ENCODE results near the gene SDK2. TPM values are rescaled to one million over a fixed set of nuclear protein-coding genes. Genes with fewer than 3 reads are reported as not detected.

The SDK2 gene
- total and polyA plus RNA-seq, 9 of the 15 experiments (the other 6 are each of a cell fraction or from before 2014, with no cell fraction given): 0.04 TPM; not detected in 8

DNA sequence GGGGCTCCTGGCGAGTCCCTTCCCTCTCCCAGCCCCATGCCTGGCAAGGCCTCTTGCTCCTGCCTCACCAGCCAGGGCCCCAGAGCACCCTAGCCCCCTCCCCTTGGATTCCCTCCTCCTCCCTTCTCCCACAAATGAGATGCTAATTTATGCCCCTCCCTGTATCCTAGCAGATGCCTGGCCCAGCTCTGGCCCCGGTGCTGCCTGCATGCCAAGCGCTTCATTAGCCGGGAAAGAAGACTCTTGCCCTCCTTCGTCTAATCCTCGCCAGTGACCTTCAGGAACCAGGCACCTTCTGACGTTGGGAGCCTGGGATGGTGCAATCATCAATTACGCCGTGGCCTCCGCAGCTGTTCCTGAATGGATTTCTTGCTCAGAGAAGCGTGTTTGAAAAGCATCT lies 127.8 kb downstream of the SDK2 start:
- in situ Hi-C loops (cut with MboI): no loop called here
- peaks cover 0 to 54% of the 10 kb centered on the region in 2 experiments; a peak in 2 of 5 replicates for H3K27me3 ChIP-seq (ENCODE audit: control insufficient read depth in 2 of 2, insufficient read depth in 2 of 2, low read length in 2 of 2)
- no peak overlapping the region for H3K9ac ChIP-seq (ENCODE audit: insufficient read depth in 1 of 2, low read depth in 2 of 2, low read length in 2 of 2)
- H3K4me3 ChIP-seq: no peak overlapping the region
- CTCF ChIA-PET (ENCODE audit: low intra/inter-chr PET ratio): no interaction called here
- no peaks in the 10 kb centered on the region for H4K20me1 ChIP-seq (replicated peaks; ENCODE audit: control insufficient read depth, insufficient read depth, low read length)
- H3K27ac ChIP-seq (ENCODE audit: extremely low read depth, low read depth, low read length): no peak overlapping the region
- POLR2A ChIA-PET: no interaction called here
- intact Hi-C loops (cut with micrococcal nuclease): no loop called here
- no peaks in the 10 kb centered on the region for H3K36me3 ChIP-seq (ENCODE audit: control insufficient read depth, insufficient read depth, low read length)
- ATAC-seq (no peak), FAIRE-seq (no peak), DNase-seq (ENCODE audit: extremely low read depth in 1 of 4, low spot score in 3 of 4) (no peak)
- 0% methylated on average over 10 of the region's 11 CpGs for WGBS (ENCODE audit: insufficient coverage, low coverage, missing lambda C conversion rate)
- H3K9me1 ChIP-seq (ENCODE audit: control insufficient read depth, insufficient read depth, low read length): no peaks in the 10 kb centered on the region
- no peaks in the 10 kb centered on the region for H3K79me2 ChIP-seq (ENCODE audit: control insufficient read depth, insufficient read depth, low read length)
- H3K9me3 ChIP-seq (replicated peaks; ENCODE audit: control insufficient read depth, insufficient read depth, low read depth, low read length): no peaks in the 10 kb centered on the region
- H3K4me1 ChIP-seq (replicated peaks in 1 of 2; ENCODE audit: control insufficient read depth in 2 of 2, insufficient read depth in 2 of 2, low read length in 2 of 2): no peaks in the 10 kb centered on the region
- no peak overlapping the region for H3K4me2 ChIP-seq (ENCODE audit: insufficient read depth, low read length)
- BruUV-seq (replicated peaks): no TSS peak
- no peak overlapping the region for H2AFZ ChIP-seq (ENCODE audit: low read depth, low read length)
- TF ChIP-seq CHCHD3 (CRISPR knock-in tag; IDR thresholded peaks at IDR 0.05): no peak
- no peak for TF ChIP-seq ZNF57 (CRISPR knock-in tag; IDR thresholded peaks at IDR 0.05)
- TF ChIP-seq, protein P1, sequence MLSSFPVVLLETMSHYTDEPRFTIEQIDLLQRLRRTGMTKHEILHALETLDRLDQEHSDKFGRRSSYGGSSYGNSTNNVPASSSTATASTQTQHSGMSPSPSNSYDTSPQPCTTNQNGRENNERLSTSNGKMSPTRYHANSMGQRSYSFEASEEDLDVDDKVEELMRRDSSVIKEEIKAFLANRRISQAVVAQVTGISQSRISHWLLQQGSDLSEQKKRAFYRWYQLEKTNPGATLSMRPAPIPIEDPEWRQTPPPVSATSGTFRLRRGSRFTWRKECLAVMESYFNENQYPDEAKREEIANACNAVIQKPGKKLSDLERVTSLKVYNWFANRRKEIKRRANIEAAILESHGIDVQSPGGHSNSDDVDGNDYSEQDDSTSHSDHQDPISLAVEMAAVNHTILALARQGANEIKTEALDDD (IDR thresholded peaks at IDR 0.05): no peak
- TF ChIP-seq, protein P2, sequence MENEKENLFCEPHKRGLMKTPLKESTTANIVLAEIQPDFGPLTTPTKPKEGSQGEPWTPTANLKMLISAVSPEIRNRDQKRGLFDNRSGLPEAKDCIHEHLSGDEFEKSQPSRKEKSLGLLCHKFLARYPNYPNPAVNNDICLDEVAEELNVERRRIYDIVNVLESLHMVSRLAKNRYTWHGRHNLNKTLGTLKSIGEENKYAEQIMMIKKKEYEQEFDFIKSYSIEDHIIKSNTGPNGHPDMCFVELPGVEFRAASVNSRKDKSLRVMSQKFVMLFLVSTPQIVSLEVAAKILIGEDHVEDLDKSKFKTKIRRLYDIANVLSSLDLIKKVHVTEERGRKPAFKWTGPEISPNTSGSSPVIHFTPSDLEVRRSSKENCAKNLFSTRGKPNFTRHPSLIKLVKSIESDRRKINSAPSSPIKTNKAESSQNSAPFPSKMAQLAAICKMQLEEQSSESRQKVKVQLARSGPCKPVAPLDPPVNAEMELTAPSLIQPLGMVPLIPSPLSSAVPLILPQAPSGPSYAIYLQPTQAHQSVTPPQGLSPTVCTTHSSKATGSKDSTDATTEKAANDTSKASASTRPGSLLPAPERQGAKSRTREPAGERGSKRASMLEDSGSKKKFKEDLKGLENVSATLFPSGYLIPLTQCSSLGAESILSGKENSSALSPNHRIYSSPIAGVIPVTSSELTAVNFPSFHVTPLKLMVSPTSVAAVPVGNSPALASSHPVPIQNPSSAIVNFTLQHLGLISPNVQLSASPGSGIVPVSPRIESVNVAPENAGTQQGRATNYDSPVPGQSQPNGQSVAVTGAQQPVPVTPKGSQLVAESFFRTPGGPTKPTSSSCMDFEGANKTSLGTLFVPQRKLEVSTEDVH (IDR thresholded peaks at IDR 0.05; ENCODE audit: low read depth, partially characterized antibody): no peak
- TF ChIP-seq ZNF12 (CRISPR knock-in tag; IDR thresholded peaks at IDR 0.05): no peak
- TF ChIP-seq, protein P3, sequence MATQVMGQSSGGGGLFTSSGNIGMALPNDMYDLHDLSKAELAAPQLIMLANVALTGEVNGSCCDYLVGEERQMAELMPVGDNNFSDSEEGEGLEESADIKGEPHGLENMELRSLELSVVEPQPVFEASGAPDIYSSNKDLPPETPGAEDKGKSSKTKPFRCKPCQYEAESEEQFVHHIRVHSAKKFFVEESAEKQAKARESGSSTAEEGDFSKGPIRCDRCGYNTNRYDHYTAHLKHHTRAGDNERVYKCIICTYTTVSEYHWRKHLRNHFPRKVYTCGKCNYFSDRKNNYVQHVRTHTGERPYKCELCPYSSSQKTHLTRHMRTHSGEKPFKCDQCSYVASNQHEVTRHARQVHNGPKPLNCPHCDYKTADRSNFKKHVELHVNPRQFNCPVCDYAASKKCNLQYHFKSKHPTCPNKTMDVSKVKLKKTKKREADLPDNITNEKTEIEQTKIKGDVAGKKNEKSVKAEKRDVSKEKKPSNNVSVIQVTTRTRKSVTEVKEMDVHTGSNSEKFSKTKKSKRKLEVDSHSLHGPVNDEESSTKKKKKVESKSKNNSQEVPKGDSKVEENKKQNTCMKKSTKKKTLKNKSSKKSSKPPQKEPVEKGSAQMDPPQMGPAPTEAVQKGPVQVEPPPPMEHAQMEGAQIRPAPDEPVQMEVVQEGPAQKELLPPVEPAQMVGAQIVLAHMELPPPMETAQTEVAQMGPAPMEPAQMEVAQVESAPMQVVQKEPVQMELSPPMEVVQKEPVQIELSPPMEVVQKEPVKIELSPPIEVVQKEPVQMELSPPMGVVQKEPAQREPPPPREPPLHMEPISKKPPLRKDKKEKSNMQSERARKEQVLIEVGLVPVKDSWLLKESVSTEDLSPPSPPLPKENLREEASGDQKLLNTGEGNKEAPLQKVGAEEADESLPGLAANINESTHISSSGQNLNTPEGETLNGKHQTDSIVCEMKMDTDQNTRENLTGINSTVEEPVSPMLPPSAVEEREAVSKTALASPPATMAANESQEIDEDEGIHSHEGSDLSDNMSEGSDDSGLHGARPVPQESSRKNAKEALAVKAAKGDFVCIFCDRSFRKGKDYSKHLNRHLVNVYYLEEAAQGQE (IDR thresholded peaks at IDR 0.05; ENCODE audit: borderline replicate concordance): no peak
- TF ChIP-seq, protein P3 (CRISPR knock-in tag; IDR thresholded peaks at IDR 0.05; ENCODE audit: low read depth): no peak

Measured in K562 (cell line).